Measurements from ENCODE around the gene GLP1R.

Gene GLP1R

DNA sequence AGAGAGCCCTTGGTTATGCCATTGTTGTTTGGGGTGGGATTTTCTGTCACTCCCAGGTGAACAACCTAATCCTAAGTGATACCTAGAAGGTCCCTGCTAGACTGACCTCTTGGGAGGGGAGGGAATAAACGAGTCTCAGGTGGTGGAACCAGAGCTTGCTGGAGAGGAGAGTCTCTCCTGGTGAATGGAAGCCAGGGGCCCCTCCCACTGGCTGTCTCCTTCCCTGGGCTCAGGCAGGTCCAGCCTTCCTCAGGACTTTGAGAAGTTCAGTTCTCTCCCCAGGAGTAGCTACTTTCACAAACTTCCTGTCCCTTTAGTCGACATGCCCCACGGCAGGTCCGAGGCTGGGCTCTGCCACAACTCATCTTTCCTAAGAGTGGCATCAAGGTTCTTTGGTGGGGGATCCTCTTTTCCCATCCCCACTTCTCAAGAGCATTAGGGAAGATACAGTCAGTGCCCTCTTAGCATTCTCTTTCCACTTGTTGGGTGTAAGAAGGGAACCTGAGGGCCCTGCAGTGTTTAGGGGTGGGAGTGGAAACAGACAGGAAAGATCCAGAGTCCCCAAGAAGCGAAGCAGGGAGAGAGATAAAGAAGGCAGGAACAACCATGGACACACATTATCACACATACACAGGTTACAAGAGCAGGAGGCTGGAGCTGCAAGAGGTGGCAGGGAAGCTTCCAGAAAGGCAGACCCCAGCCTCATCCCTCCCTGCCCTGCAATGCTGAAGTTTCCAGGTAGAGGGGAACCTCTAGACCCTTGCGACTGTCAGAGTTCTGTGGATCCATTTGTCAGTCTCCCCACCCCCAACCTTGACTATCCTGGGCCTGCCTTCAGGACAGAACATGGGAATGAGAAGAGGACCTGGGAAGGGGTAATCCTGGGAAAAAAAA, 900 bp upstream of the GLP1R start:
- no peak for DNase-seq

DNA sequence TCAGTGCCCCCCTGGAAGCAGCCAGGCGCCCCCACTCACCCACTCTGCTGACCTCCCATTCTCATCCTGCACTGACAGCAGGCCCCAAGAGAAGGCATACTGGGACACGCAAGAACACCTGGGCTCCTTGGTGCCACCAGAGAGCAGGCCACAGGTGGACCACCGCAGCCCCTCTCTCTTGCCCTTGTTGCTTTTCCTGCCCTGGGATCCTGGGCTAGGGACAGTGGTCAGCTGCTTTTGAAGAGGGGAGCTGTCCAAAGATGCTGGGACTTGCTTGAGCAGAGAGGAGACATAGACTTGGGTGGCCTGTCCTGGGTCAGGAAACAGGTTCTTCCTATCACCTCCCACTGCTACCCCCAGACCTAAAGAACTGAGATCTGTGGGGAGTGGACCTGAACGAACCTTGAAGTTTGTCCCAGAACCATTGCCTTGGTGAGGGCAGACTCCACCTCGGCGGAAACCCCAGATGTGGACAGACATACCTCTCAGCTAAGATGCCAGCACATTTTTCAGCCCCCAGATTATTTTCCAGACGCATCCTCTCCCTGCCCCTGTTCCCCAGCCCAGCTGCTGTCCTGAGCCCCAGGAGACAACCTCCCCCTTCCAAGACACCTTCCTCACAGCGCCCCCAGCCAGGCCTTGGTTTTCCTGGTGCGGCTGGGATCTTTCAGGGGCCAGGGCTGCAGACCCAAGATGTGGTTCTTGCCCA, 1.1 kb downstream of the GLP1R start:
- DNase-seq, result no peak

DNA sequence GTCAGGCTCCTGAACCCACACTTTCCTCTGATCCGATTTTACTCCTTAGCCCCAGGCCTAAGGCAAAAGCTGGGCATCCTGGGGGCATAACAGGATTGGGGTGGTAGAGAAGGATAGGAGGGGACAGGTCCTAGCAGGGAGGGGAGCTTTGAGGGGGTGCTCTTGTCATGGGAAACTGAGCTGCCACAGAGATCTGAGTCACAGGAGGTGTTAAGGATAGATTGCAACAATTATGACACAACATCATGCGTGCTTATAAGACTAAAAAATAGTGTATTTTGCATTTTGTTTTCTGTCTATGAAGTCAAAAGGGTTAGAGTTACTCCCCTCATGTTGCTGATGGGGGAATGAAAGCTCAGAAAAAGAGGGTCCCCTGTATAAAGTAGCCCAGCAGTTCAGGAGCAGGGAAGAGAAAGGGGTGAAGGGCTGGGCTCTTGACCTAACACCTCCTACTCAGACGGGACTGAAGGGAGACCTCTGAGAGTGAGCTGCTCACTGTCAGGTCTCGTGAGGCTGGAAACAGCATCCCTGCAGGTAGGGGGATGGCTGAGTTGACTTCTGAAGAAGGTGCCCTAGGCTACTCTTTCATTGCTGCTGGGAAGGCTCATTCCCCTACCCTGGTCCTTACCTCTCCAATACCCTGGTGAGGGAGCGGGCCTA, 2.0 kb downstream of the GLP1R start:
- no peak for DNase-seq

DNA sequence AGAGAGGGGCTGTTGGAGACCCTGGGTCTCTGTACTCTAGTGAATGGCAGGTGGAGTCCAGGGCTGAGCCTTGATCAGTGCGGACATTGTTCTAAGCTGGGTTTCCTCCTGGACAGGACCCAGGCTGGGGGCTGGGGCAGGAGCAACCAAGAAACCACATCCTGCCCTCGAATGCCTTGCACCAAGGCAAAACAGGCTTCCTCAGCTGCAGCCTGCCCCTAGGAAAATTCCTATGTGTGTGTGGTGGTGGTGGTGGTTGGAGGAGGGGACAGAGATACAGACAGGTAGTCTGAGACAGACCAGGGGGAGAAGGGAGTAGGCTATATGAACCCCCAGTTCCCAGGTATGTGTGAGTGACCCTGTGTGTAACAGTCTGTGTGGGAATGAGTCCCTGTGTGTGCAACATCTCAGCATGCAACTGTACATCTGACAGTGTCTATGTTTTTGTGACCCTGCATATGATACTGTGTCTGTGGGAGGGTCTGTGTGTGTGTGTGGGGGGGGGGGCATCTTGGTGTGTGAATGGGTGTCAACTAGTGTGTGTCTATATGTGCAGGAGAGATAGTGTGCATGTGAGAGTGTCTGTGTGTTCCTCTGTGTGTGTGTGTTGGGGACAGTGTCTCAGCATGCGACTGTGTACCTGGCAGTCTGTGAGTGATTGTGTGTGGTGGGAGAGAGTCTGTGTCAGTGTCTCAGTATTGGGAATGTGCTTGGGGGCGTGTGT, 3.0 kb downstream of the GLP1R start:
- DNase-seq, result no peak

DNA sequence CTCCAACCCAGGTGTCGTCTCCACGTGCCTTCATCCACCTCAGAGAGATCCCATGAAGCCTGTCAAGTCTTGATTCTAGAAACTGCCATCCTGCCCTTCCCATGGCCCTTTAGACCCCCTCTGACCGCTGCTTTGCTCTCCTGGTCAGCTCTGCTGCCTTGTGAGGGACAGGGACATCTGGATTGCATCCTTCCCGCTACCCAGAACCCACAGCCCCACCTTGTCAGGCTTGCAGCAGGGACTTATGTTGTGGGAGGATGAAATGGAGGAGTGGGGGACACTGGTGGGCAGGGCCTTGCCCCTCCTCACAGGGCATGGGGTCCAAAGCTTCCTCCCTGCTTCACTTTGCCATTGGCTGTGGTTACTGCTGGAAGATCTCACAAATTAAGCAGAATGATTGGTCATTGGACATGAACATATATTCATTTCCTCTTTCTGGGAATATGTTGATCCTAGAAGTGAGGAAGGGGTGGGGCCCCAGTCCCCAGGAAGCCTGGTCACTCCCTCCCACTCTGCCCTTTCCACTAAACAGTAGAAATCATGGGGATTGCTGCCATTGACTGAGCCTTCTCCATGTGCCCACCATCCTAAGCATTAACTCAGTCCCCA, 4.5 kb downstream of the GLP1R start:
- DNase-seq, result no peak

DNA sequence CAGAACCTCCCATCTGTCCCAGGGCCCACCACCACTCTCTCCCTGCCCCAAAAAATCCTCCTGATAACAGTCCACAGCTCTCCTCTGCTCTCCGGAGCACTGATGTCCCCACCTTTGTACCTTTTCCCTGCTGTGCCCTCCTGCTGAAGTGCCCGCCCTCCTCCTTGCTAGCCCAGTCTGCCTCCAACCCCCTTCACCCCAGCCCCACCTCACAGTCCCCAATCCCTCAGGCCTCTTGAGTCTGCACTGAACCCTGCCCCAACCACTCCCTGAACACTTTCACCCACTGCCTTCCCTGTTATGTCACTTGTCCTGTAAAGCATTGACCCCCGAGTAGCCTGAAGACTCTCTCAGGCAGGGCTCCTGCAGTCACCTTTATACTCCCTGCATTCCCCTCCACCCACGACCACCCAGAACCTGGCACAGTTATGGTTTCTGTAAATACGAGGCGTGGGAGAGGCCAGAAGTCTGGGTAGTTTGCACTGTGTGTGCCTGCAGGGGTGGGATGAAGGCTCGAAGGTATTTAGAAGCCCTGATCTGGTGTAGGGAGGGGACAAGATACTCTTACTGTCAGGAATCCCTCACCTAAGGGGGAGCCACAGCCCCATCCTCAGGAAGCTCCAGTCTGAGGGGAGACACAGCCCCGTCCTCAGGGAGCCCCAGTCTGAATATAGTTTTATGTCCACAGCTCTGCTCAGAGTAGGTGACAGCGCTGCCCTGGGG, 5.4 kb downstream of the GLP1R start:
- no peak for DNase-seq

DNA sequence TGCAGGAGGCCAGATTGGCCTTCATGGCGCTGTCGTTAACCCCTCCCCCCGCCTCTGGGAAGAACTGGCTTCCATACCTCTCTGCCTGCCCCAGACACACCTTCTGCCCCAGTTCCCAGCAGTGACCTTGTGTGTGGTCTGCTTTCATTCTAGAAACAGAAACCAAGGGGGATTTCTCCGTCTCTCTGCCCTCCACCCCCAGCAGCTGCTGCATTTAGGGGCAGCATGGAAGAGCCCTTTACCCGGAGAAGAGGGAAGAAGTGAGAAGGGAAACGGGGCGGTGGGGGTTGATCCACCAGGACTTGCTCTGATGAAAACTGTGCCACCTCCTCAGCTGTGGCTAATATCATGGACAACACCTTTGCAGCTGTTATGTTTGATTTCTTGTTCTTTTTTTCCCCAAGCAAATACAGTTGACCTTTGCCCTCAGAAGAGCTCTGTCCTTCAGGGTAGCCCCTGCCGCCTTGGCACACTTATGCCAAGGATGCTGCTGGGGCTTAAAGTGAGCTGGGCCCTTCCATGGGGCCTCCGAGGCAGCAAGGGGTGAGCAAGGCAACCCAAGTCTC, 6.1 kb downstream of the GLP1R start:
- no peak for DNase-seq

DNA sequence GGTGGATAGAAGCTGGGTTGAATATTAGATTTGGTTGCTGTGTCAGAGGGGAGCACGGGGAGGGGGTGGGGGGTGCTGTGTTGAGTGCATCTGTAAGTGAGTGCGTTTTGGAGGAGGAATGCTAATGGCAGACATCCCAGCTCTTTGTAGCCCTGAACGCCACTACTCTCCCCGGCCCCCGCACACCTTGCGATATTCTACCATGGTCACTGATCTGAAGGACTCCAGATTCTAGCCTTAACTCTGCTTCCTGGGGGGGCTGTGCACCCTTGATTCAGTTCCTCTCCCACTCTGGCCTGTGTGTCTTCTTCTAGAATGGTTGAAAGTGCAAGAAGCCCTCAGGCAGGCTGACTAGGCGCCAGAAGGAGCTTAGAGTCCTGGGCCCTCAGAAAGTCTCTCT, 7.1 kb downstream of the GLP1R start:
- no peak for DNase-seq

DNA sequence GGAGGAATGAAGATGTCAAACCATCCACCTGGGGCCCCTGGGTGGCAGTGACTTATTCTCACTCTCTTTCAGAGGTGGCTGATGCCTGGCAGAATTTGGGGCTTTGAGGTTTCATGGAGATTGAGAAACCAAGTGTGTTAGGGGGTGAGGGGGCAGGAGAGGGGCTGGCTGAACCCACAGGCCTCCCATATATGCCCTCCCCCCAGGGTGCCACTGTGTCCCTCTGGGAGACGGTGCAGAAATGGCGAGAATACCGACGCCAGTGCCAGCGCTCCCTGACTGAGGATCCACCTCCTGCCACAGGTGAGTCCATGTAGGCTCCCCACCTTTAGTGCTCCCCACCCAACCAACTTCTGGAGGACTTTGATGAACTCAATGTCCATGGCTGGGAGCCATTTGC, 7.6 kb downstream of the GLP1R start:
- no peak for DNase-seq

DNA sequence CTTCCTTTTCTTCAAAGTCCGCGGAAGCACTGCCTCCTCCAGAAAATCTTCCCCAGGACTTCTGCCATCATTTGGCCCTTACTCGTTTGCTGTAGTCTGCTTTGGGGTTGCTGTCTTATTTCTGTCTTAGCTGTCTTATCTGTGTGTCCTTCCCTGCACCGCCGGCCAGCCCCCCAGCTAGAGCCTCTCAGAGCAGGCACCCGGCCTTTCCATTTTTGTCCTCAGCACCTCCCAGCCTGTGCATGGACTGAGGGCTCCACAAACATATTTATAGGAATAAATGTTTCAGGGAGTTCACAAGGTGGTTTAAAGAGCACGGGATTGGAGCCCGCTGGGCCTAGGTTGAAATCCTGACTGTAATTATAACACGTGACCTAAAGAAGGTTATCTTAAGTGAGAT, 8.1 kb downstream of the GLP1R start:
- DNase-seq, result no peak

DNA sequence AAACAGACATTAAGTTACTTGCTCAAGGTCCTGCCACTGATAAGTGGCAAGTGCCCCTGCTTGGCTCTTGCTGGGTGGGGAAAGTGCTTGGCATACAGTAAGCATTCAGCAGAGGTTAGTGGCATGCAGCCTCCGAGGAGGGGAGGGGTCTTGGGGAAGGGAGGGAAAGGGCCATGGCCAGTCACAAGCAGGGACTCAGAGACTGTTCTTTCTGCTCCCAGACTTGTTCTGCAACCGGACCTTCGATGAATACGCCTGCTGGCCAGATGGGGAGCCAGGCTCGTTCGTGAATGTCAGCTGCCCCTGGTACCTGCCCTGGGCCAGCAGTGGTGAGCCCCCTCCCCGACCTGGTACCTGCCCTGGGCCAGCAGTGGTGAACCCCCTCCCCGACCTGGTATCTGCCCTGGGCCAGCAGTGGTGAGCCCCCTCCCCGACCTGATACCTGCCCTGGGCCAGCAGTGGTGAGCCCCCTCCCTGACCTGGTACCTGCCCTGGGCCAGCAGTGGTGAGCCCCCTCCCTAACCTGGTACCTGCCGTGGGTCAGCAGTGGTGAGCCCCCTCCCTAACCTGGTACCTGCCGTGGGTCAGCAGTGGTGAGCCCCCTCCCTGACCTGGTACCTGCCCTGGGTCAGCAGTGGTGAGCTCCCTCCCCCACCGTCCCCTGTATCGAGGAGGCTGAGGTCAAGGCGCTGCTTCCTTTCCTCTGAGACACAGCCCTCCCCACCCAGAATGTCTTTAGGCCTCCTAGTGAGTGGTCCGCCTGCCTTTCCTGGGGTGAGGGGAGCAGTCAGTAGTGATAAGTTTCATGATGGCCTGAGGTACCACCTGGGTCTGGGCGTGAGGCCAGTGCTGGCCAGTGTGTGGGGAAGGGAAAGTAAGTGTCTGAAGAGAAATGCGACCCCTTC, 8.9 kb downstream of the GLP1R start:
- no peak for DNase-seq

DNA sequence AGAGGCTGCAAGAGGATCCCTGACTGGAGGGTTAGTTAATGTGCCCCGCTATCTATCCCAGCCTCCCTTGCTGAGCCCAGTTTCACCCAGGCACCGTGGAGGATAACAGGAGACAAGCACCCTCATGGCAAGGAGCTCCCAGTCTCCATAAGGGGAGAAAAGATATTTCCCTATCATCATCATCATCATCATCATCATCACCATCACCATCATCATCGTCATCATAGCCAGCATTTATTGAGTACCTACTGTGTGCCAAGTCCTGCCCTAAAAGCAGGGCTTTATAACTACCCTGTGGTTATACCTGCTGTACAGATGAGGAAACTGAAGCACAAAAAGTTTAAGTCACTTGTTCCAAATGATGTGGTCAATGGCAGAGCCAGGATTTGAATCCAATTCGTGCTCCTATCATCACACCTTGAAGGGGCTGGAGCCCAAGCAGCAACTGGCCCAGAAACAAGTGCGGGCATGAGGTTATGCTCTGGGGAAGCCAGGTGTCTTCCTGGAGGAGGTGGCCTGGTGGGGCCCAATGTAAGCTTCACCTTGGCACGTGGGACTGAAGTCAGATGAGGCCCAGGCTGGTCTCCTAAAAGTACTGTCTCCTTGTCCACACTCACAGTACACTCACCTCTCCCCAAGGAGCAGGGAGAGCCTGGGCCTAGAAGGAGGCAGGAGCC, 10.0 kb downstream of the GLP1R start:
- no peak for DNase-seq

DNA sequence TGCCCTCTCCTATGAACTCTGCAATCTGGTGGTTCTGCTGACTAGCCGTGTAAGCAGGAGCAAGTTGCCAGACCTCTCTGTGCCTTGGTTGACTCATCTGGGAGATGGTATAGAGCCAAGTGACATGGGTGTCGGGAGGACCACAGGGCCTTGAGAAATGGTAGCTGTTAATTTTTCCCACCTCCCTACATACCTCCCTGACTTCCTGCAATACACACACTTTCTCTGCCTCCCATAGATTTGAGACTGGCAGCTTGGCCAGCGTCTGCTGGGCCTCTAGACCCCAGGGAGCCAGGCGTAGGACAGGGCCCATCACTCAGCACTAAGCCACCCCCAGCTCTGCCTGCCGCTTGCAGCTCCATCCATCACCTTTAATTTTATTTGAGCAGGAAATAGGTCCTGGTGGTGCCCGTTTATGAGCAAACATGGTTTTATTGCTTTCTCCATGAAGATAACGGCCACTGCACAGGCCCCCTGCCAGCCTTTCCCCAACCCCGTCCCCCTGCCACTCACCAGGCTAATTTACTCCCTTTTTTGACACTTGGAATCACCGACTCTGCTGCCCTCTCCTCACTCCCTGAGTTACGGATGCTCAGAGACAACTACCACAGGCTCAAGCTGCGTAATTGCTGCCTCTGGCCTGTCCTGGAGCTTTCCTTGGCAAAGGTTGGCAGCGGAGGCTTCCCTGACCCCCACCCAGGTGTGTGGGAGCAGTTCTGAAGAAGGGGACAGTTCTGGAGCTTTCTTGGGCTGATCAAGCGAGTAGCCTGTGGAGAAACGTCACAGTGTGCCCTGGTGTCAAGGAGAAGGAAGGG, 11.1 kb downstream of the GLP1R start:
- DNase-seq, result no peak

DNA sequence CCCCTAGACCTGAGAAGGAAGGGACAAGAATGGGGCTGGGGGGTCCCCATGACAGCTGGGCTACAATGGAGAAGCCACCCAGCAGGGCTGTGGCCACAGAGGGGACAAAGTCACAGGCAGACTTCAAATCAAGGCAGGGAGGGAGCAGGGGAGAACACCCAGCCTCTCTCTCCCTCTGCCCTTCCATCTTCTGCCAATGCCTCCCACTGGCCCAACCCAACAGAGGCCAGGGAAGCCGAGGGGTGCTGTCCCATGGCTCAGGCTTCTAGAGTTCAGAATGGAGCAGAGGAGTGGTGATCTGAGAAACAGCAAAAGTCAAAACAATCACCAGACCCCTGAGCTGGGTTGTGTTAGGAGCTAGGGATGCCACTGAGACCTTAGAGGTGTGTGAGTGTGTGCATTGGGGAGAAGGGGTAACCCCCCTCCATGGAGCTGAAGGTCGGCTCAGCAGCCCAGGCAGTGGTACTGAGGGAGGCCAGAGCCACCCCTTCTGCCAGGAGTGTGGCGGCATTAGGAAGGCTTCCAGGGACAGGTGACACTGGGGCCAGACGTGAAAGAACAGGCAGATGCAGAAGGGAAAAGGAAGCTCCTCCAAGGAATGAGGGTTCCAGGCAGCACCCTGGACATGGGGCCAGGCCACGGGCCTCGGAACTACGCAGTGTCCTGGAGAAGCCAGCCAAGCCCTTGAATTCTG, 12.0 kb downstream of the GLP1R start:
- DNase-seq, result no peak

DNA sequence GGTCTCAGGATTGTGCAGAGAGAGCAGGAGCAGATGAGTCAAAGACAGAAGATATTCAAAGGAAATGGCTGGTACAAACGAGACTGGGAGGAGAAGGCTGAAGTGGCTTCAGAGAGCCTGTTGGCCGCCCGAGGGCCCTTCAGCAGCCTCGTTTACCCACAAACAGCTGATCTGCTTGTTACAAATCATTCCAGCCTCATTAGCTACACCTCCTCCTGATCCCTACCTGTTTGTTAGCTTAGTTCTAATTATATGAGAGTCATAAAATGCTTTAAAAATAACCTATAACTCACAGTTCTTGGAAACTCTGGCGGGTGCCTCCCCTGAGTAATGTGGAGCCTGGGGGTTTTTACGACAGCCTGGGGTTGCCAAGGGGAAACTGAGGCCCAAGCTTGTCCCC, 12.6 kb downstream of the GLP1R start:
- DNase-seq, result no peak

DNA sequence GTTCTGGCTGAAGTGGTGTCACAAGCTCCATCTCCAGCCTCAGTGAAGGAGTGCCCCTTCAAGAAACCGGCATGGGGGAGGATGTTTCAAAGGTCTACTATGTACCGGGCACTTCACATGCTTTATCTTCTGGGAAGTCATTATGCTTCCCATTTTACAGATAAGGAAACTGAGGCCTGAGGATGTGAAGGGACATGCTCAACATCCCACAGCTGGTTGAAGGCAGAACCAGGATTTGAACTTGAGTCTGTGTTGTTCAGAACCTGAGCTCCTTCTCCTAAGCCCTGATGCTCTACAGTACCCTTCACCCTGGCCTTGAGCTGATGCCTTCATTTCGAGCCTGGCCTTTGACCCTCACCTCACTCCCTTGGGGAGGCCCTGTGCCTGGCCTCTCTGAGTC, 13.0 kb downstream of the GLP1R start:
- no peak for DNase-seq

DNA sequence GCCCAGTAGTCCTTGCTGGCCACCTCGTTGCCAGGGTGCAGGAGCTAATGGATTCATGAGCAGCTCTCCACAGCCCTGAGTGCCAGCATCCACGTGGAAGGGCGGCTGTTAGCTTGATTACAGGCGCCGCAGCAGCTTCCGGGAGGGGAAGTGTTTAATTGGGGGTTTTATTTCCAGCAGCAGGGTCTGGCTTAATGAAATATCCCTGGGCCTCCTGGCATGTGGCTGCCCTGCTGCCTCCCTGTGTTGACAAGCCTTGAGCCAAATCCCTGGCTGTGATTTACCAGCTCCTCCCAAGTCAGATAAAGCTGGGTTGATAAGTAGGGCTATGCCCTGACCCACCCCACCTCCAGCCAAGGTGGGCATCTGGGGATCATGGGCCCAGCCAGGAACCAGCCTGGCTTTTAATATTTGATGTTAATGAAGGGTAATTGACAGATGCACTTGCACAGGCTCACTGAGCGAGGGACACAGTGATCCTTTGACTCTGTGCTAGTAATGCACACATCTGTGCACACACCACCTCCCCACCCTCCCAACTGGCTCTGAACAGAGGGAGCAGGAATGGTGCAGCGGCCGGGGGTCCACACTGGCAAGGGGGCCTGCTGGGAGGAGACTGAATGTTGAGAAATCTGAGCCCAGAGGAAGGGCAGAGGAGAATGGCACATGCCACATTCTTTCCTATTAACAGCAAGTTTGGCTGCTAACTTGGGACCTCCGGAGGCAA, 13.6 kb downstream of the GLP1R start:
- no peak for DNase-seq

DNA sequence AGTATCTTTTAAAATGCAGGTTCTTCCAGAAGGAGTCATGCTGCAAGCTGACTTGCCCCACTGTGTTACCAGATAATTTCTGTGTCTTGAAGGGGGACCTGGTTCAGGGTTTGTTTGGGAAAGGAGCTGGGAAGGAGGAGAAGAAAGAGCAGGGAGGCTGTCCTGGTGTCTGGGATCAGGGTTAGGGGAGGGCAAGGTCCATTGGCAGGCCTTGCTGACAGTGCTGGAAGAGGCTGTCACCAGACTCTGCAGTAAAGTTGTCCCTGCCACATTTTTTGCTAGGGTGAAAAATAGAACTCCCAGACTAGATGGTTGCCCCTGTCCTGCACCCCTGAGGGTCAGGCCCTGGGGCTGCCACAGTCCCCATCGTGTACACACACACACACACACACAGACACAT, 14.9 kb downstream of the GLP1R start:
- no peak for DNase-seq

All from activated T-cell treated with anti-CD3 and anti-CD28 coated beads for 4 hours (primary cell).